ENCODE results near the gene SPINK5. TPM values are rescaled to one million over a fixed set of nuclear protein-coding genes. Genes with fewer than 3 reads are reported as not detected.

SPINK5 gene
- total RNA-seq (1 to 10 TPM in 1 of 10 donors, under 1 TPM in 8, not detected in 1; 0.07 to 1.2 (median 0.19) TPM), polyA plus RNA-seq (1 to 10 TPM; 1.4 to 3.4 TPM)
- long read RNA-seq, donor 1, result 0 reads
- long read RNA-seq, donor 2, result 0 reads
- long read RNA-seq, donor 3, result 0 reads

GRCh38 chr5:148063861-148064260 lies at the start of gene SPINK5:
SPINK5 (plus strand) TSS chr5:148063980; CDS start chr5:148064045, 65 bp downstream.
- DNase-seq, result no peak
- no peak for TF ChIP-seq CTCF (IDR thresholded peaks at IDR 0.05)
- WGBS, 2 donors, result 89 to 94% methylated on average over 5 of the region's 5 CpGs
- Histone ChIP-seq H3K4me3 (no peak within 1 kb of the TSS), H3K27ac (no peak within 1 kb of the TSS), H3K36me3 (no peaks in the 10 kb centered on the region), H3K4me1 (no peaks in the 10 kb centered on the region), H3K27me3 (no peaks in the 10 kb centered on the region), H3K9me3 (no peaks in the 10 kb centered on the region)
- ATAC-seq, result no peak
- intact Hi-C loops (cut with DNase I), result no loop called here

- ATAC-seq, result no peak
These were observed 49.5 kb upstream of the SPINK5 start for GRCh38 chr5:148014276-148014675.

GRCh38 chr5:148020257-148020988 lies 43.4 kb upstream of the SPINK5 start:
- no peaks in the 10 kb centered on the region for H3K27me3 ChIP-seq
- no peak overlapping the region for H3K4me3 ChIP-seq
- DNase-seq (no peak), ATAC-seq (no peak)
- TF ChIP-seq CTCF (IDR thresholded peaks at IDR 0.05), result no peak
- no peaks in the 10 kb centered on the region for H3K9me3 ChIP-seq
- peaks cover 0 to 5% (median 0%) of the 10 kb centered on the region in 9 donors for H3K4me1 ChIP-seq
- H3K27ac ChIP-seq, result no peak overlapping the region
- H3K36me3 ChIP-seq, result no peaks in the 10 kb centered on the region
- intact Hi-C loops (cut with DNase I), result no loop called here
- WGBS, 2 donors, result 84 to 88% methylated on average over 3 of the region's 3 CpGs

More at GRCh38 chr5:148014276-148014675, 49.5 kb upstream of the SPINK5 start:
- Histone ChIP-seq H3K4me1 (no peaks in the 10 kb centered on the region), H3K27ac (no peak overlapping the region), H3K9me3 (no peaks in the 10 kb centered on the region), H3K36me3 (no peaks in the 10 kb centered on the region), H3K27me3 (no peaks in the 10 kb centered on the region), H3K4me3 (no peak overlapping the region)
- WGBS, 2 donors, result 74 to 90% methylated on average over 3 of the region's 3 CpGs
- no peak for DNase-seq
- TF ChIP-seq CTCF (IDR thresholded peaks at IDR 0.05), result no peak
- intact Hi-C loops (cut with DNase I), result no loop called here

GRCh38 chr5:148027505-148027904 lies 36.3 kb upstream of the SPINK5 start:
- Histone ChIP-seq H3K36me3 (no peaks in the 10 kb centered on the region), H3K27ac (no peak overlapping the region)

More at GRCh38 chr5:148027505-148027904, 36.3 kb upstream of the SPINK5 start:
- TF ChIP-seq CTCF (IDR thresholded peaks at IDR 0.05), result no peak
- Histone ChIP-seq H3K9me3 (no peaks in the 10 kb centered on the region), H3K4me3 (no peak overlapping the region), H3K27me3 (no peaks in the 10 kb centered on the region), H3K4me1 (peaks cover 0 to 10% (median 0%) of the 10 kb centered on the region in 9 donors)
- intact Hi-C loops (cut with DNase I), result loop anchor here in 1 of 10 donors (5.0 kb wide), 1 partner anchor 65 kb away; no protein-coding TSS in a partner anchor
- WGBS, 2 donors, result 72 to 88% methylated on average over 3 of the region's 3 CpGs
- DNase-seq, result no peak
- ATAC-seq, result no peak
